PFSK-1 (cell line): ENCODE data around the gene ARHGAP18.

Experiments used
- POLR2AphosphoS5 ChIP-seq: IDR thresholded peaks from 2 replicates; pipeline ENCODE4 v1.6.1; 2012; ENCODE audit warnings: low read depth, mild to moderate bottlenecking, control low read depth, low read length, moderate library complexity
- TAF1 ChIP-seq: IDR thresholded peaks from 2 replicates; pipeline ENCODE4 v1.6.1; 2012; ENCODE audit warnings: low read length, control low read depth, borderline replicate concordance; ENCODE audit not compliant: insufficient read depth
- TF ChIP-seq, protein P1 (sequence below), 2 experiments: IDR thresholded peaks; 2 replicates each; pipeline versions ENCODE4 v1.6.1 to v1.8.0; 2011 to 2012; ENCODE audit warnings: low read depth in 2 of 2, low read length in 2 of 2, control low read depth in 1 of 2, inconsistent platforms in 1 of 2, mild to moderate bottlenecking in 1 of 2, moderate library complexity in 1 of 2; ENCODE audit not compliant: insufficient read depth in 1 of 2

GRCh38 chr6:129751384-129751783 lies 41.4 kb upstream of the ARHGAP18 start:
- no peak for TF ChIP-seq TAF1
- TF ChIP-seq, protein P1, sequence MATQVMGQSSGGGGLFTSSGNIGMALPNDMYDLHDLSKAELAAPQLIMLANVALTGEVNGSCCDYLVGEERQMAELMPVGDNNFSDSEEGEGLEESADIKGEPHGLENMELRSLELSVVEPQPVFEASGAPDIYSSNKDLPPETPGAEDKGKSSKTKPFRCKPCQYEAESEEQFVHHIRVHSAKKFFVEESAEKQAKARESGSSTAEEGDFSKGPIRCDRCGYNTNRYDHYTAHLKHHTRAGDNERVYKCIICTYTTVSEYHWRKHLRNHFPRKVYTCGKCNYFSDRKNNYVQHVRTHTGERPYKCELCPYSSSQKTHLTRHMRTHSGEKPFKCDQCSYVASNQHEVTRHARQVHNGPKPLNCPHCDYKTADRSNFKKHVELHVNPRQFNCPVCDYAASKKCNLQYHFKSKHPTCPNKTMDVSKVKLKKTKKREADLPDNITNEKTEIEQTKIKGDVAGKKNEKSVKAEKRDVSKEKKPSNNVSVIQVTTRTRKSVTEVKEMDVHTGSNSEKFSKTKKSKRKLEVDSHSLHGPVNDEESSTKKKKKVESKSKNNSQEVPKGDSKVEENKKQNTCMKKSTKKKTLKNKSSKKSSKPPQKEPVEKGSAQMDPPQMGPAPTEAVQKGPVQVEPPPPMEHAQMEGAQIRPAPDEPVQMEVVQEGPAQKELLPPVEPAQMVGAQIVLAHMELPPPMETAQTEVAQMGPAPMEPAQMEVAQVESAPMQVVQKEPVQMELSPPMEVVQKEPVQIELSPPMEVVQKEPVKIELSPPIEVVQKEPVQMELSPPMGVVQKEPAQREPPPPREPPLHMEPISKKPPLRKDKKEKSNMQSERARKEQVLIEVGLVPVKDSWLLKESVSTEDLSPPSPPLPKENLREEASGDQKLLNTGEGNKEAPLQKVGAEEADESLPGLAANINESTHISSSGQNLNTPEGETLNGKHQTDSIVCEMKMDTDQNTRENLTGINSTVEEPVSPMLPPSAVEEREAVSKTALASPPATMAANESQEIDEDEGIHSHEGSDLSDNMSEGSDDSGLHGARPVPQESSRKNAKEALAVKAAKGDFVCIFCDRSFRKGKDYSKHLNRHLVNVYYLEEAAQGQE (IDR thresholded peaks at IDR 0.05; ENCODE audit: insufficient read depth in 1 of 2, low read depth in 2 of 2, low read length in 2 of 2) = no peak
- TF ChIP-seq POLR2AphosphoS5 = no peak
